Colonic mucosa (tissue), 4 donors: ENCODE results near the gene TEC. TPM values are rescaled to one million over a fixed set of nuclear protein-coding genes. Genes with fewer than 3 reads are reported as not detected.

Experiments used
- DNase-seq: peaks from one replicate; pipeline ENCODE4 v3.0.0-alpha.2; 2020
- H3K27ac ChIP-seq: fragments of 200-600 bp; one replicate; pipeline ENCODE4 v1.8.0; 2021
- H3K27me3 ChIP-seq: fragments of 200-600 bp; one replicate; pipeline ENCODE4 v1.8.0; 2021
- H3K36me3 ChIP-seq: fragments of 200-600 bp; one replicate; pipeline ENCODE4 v1.8.0; 2021
- H3K4me1 ChIP-seq: fragments of 200-600 bp; one replicate; pipeline ENCODE4 v1.8.0; 2021; ENCODE audit warnings: mild to moderate bottlenecking
- H3K4me3 ChIP-seq: fragments of 200-600 bp; one replicate; pipeline ENCODE4 v1.8.0; 2021
- H3K9ac ChIP-seq, 2 donors: one replicate each; pipeline ENCODE4 v1.7.0; 2013; ENCODE audit warnings: control low read depth in 2 of 2, low read depth in 2 of 2, low read length in 2 of 2
- H3K9me3 ChIP-seq: fragments of 200-600 bp; one replicate; pipeline ENCODE4 v1.8.0; 2021
- intact Hi-C: fragments of 100-400 bp; cut with DNase I; formaldehyde crosslinking; loops from one replicate; pipeline ENCODE4 v1.14.1; 2022
- total RNA-seq, 2 donors: library from RNA; stranded (reverse); fragmentation: NEBNext Ultra II Directional in 1 of 2; extraction: Animal tissue kit (Norgen Biotek cat#: 25700) in 1 of 2; gene quantifications; one replicate each; pipeline ENCODE4 v1.2.1, GENCODE V29; 2021
- TF ChIP-seq, protein P1 (sequence below): fragments of 200-600 bp; IDR thresholded peaks from one replicate; pipeline ENCODE4 v1.8.0; 2022; ENCODE audit warnings: antibody characterized with exemption, mild to moderate bottlenecking
- donor health status: healthy.
- donor health status: DM: no; HTN: no; CAD: no.
- donor health status: DM: no; HTN: no; CAD: no.

The TEC gene
- total RNA-seq, 2 donors from 2014 or later, result 2.1 to 2.9 TPM

DNA sequence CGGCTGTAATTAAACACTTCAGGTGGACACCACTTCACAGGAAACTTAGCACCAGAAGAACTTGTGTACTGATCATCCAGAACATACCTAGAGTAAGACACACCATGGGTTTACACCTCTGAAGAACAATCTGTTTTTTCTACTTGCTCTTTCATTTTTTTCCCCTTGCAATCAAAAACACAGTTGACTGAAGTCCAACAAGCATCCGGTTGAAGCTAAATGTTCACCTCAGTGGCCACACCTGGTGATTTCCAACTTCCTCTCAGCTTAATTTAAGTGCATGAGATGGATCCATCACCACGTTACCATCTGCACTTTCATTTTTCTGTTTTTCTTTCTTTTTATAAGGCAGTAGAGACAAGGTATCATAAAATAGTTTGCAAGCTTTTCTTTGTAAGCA is 130.7 kb downstream of the TEC start:
- TF ChIP-seq, protein P1, sequence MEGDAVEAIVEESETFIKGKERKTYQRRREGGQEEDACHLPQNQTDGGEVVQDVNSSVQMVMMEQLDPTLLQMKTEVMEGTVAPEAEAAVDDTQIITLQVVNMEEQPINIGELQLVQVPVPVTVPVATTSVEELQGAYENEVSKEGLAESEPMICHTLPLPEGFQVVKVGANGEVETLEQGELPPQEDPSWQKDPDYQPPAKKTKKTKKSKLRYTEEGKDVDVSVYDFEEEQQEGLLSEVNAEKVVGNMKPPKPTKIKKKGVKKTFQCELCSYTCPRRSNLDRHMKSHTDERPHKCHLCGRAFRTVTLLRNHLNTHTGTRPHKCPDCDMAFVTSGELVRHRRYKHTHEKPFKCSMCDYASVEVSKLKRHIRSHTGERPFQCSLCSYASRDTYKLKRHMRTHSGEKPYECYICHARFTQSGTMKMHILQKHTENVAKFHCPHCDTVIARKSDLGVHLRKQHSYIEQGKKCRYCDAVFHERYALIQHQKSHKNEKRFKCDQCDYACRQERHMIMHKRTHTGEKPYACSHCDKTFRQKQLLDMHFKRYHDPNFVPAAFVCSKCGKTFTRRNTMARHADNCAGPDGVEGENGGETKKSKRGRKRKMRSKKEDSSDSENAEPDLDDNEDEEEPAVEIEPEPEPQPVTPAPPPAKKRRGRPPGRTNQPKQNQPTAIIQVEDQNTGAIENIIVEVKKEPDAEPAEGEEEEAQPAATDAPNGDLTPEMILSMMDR, result no peak
- no peak overlapping the region for H3K4me3 ChIP-seq
- H3K27me3 ChIP-seq, result no peaks in the 10 kb centered on the region
- no peak for DNase-seq
- H3K9me3 ChIP-seq, result no peaks in the 10 kb centered on the region
- H3K9ac ChIP-seq, result no peak overlapping the region
- no peak overlapping the region for H3K27ac ChIP-seq
- no peaks in the 10 kb centered on the region for H3K4me1 ChIP-seq
- H3K36me3 ChIP-seq, result no peaks in the 10 kb centered on the region
- intact Hi-C loops, result no loop called here

- no peak overlapping the region for H3K4me3 ChIP-seq
- no peak for DNase-seq
- no peak overlapping the region for H3K27ac ChIP-seq
- no peak overlapping the region for H3K9ac ChIP-seq
- H3K27me3 ChIP-seq, result no peaks in the 10 kb centered on the region
- intact Hi-C loops, result no loop called here
- no peaks in the 10 kb centered on the region for H3K9me3 ChIP-seq
- TF ChIP-seq, protein P1, result no peak
- H3K4me1 ChIP-seq, result no peaks in the 10 kb centered on the region
- H3K36me3 ChIP-seq, result no peaks in the 10 kb centered on the region
These were observed 131.1 kb downstream of the TEC start for GRCh38 chr4:48138511-48138910.

DNA sequence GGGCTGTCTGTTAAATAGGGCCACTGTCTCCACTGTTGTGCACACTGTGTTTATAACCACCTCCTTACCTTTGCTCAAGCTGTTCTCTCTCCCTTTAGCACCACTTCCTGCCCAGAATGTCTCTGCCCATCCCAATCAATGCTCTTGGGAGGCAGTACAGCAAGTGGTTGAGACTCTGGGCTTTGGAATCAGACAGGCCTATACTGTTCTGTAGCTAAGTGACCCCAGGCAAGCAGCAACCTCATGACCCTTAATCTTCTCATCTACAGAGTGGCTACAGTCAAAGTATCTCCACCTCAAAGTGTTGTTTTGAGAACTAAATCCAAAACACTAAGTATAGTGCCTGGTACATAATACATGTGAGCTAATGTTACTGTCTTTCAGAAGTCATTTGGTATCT is 131.8 kb downstream of the TEC start:
- TF ChIP-seq, protein P1, result no peak
- Histone ChIP-seq H3K27me3 (no peaks in the 10 kb centered on the region), H3K36me3 (no peaks in the 10 kb centered on the region), H3K9ac (no peak overlapping the region), H3K9me3 (no peaks in the 10 kb centered on the region), H3K27ac (no peak overlapping the region), H3K4me1 (no peaks in the 10 kb centered on the region), H3K4me3 (no peak overlapping the region)
- no peak for DNase-seq
- intact Hi-C loops, result no loop called here

GRCh38 chr4:48134081-48134480 is 135.6 kb downstream of the TEC start, which contains the start of gene TXK:
TSS of gene TXK (minus strand) at chr4:48134250. CDS start at chr4:48134170, 80 bp downstream.
- Histone ChIP-seq H3K9ac (no peak within 1 kb of the TSS), H3K27me3 (no peaks in the 10 kb centered on the region), H3K9me3 (no peaks in the 10 kb centered on the region), H3K36me3 (no peaks in the 10 kb centered on the region), H3K4me3 (no peak within 1 kb of the TSS), H3K27ac (no peak within 1 kb of the TSS), H3K4me1 (no peaks in the 10 kb centered on the region)
- DNase-seq, result no peak
- intact Hi-C loops, result no loop called here
- TF ChIP-seq, protein P1, result no peak

GRCh38 chr4:48133669-48134068 is 136.0 kb downstream of the TEC start:
- TF ChIP-seq, protein P1, result no peak
- no peak overlapping the region for H3K9ac ChIP-seq
- H3K4me3 ChIP-seq, result no peak overlapping the region
- no peak for DNase-seq
- H3K27me3 ChIP-seq, result no peaks in the 10 kb centered on the region
- intact Hi-C loops, result no loop called here
- no peaks in the 10 kb centered on the region for H3K4me1 ChIP-seq
- no peaks in the 10 kb centered on the region for H3K36me3 ChIP-seq
- no peaks in the 10 kb centered on the region for H3K9me3 ChIP-seq
- no peak overlapping the region for H3K27ac ChIP-seq

- intact Hi-C loops, result no loop called here
- Histone ChIP-seq H3K4me3 (no peak overlapping the region), H3K9me3 (no peaks in the 10 kb centered on the region), H3K36me3 (no peaks in the 10 kb centered on the region), H3K4me1 (no peaks in the 10 kb centered on the region), H3K27ac (no peak overlapping the region), H3K27me3 (no peaks in the 10 kb centered on the region), H3K9ac (no peak overlapping the region)
- DNase-seq, result no peak
- TF ChIP-seq, protein P1, result no peak
These were observed 137.9 kb downstream of the TEC start for GRCh38 chr4:48131736-48132135.
